A549 (cell line): Measurements from ENCODE around the gene RNF215. TPM values are rescaled to one million over a fixed set of nuclear protein-coding genes. Genes with fewer than 3 reads are reported as not detected.

Experiments
- ATAC-seq, 2 experiments: fragments of 200-7000 bp in 1 of 2; fragments of >200 bp in 1 of 2; cut with Nextera tagmentation in 1 of 2; cut with Tn5 transposase in 1 of 2; 3 replicates each; pipeline versions ENCODE4 v1.8.0 to v1.9.1; 2018 to 2020; ENCODE audit warnings: mild to moderate bottlenecking in 1 of 2, moderate library complexity in 1 of 2
- CTCF ChIA-PET: fragments of 300-600 bp; sonication (Branson Sonifier 250); formaldehyde crosslinking; extraction: SDS; loops from one replicate; lab custom pipeline; 2021; ENCODE audit warnings: antibody characterized with exemption, inconsistent platforms; lab: Yijun Ruan, JAX
- POLR2A ChIA-PET: fragments of 350-600 bp; formaldehyde crosslinking; extraction: SDS; loops from one replicate; lab custom pipeline; 2021; ENCODE audit warnings: antibody characterized with exemption, inconsistent platforms; lab: Yijun Ruan, JAX
- DNase-seq, 2 experiments: peaks; one replicate each; pipeline versions ENCODE4 v3.0.0 to v3.0.0-alpha.2; 2011 to 2016; ENCODE audit warnings: low read depth in 1 of 2, low spot score in 1 of 2
- FAIRE-seq: peaks from 2 replicates; lab custom pipeline; 2011; peaks lifted over from hg19 to GRCh38; lab: Jason Lieb, UNC
- H3K27ac ChIP-seq, 2 experiments: fragments of >200 bp; sonication (Bioruptor Twin); formaldehyde crosslinking; 3 replicates each; pipeline ENCODE4 v1.5.1; 2016 to 2017
- H3K4me1 ChIP-seq: fragments of >200 bp; sonication (Bioruptor Twin); formaldehyde crosslinking; 3 replicates; pipeline ENCODE4 v1.6.1; 2016
- H3K4me2 ChIP-seq: fragments of >200 bp; sonication (Bioruptor Twin); formaldehyde crosslinking; 3 replicates; pipeline ENCODE4 v1.6.1; 2016
- H3K4me3 ChIP-seq: fragments of >200 bp; sonication (Bioruptor Twin); formaldehyde crosslinking; 3 replicates; pipeline ENCODE4 v1.5.1; 2016
- H3K9me3 ChIP-seq: fragments of >200 bp; sonication (Bioruptor Twin); formaldehyde crosslinking; 3 replicates; pipeline ENCODE4 v1.6.1; 2016
- CEBPB ChIP-seq, 2 experiments: fragments of >200 bp in 1 of 2; sonication (Bioruptor Twin) in 1 of 2; formaldehyde crosslinking in 1 of 2; IDR thresholded peaks; 2 replicates each; pipeline ENCODE4 v1.6.1; 2012 to 2016
- CHD2 ChIP-seq: fragments of 150-350 bp; IDR thresholded peaks from 2 replicates; pipeline ENCODE4 v1.6.1; 2014; ENCODE audit warnings: low read length; ENCODE audit not compliant: partially characterized antibody
- EHMT2 ChIP-seq: fragments of 200-600 bp; sonication (generic); IDR thresholded peaks from 2 replicates; pipeline ENCODE4 v1.6.1; 2016; ENCODE audit warnings: antibody characterized with exemption, low read depth, mild to moderate bottlenecking, moderate library complexity
- EP300 ChIP-seq, 2 experiments: fragments of >200 bp; sonication (Bioruptor Twin); formaldehyde crosslinking; IDR thresholded peaks; 2 replicates in 1 of 2; 3 replicates in 1 of 2; pipeline ENCODE4 v1.6.1; 2016 to 2017
- ESRRA ChIP-seq: fragments of 150-350 bp; IDR thresholded peaks from 2 replicates; pipeline ENCODE4 v1.6.1; 2014; ENCODE audit warnings: mild to moderate bottlenecking, low read length, borderline replicate concordance
- FOXS1 ChIP-seq: fragments of 250-450 bp; sonication (Bioruptor Pico); IDR thresholded peaks from 2 replicates; pipeline ENCODE4 v1.5.0; 2020; ENCODE audit warnings: mild to moderate bottlenecking, moderate library complexity
- HDAC2 ChIP-seq: fragments of 200-600 bp; sonication (generic); IDR thresholded peaks from 2 replicates; pipeline ENCODE4 v1.6.1; 2016
- HEYL ChIP-seq: fragments of 250-450 bp; sonication (Bioruptor Pico); IDR thresholded peaks from 2 replicates; pipeline ENCODE4 v1.8.0; 2021; ENCODE audit warnings: mild to moderate bottlenecking, moderate library complexity
- HOXA7 ChIP-seq: fragments of 250-450 bp; sonication (Bioruptor Pico); IDR thresholded peaks from 2 replicates; pipeline ENCODE4 v1.5.0; 2020; ENCODE audit warnings: mild to moderate bottlenecking, moderate library complexity
- JUN ChIP-seq, 2 experiments: fragments of >200 bp; sonication (Bioruptor Twin); formaldehyde crosslinking; IDR thresholded peaks; 2 replicates in 1 of 2; 3 replicates in 1 of 2; pipeline ENCODE4 v1.6.1; 2016 to 2017
- JUNB ChIP-seq: fragments of >200 bp; sonication (Bioruptor Twin); formaldehyde crosslinking; IDR thresholded peaks from 2 replicates; pipeline ENCODE4 v1.6.1; 2016
- MAX ChIP-seq: IDR thresholded peaks from 2 replicates; pipeline ENCODE4 v1.6.1; 2012
- MAZ ChIP-seq: fragments of 150-350 bp; IDR thresholded peaks from 2 replicates; pipeline ENCODE4 v1.6.1; 2014; ENCODE audit warnings: antibody characterized with exemption, low read depth, low read length, borderline replicate concordance
- NFE2L2 ChIP-seq: fragments of 150-350 bp; conservative IDR thresholded peaks from 2 replicates; pipeline ENCODE4 v1.6.1; 2014; ENCODE audit warnings: low read length
- PHF8 ChIP-seq: fragments of 200-600 bp; sonication (generic); IDR thresholded peaks from 2 replicates; pipeline ENCODE4 v1.6.1; 2016; ENCODE audit warnings: low read depth, mild to moderate bottlenecking, antibody characterized with exemption, moderate library complexity, borderline replicate concordance
- RARB ChIP-seq: fragments of 250-450 bp; sonication (Bioruptor Pico); IDR thresholded peaks from 2 replicates; pipeline ENCODE4 v1.8.0; 2021; ENCODE audit warnings: mild to moderate bottlenecking, moderate library complexity
- RFX5 ChIP-seq: fragments of 450-650 bp; IDR thresholded peaks from 2 replicates; pipeline ENCODE4 v1.7.1; 2014; ENCODE audit warnings: antibody characterized with exemption, mild to moderate bottlenecking, moderate library complexity
- TFCP2L1 ChIP-seq: fragments of 250-450 bp; sonication (Bioruptor Pico); IDR thresholded peaks from 2 replicates; pipeline ENCODE4 v1.5.0; 2021; ENCODE audit warnings: mild to moderate bottlenecking
- WGBS: methylation state at CpG from one replicate; pipeline ENCODE4 v1.1.6; 2017; ENCODE audit errors: missing lambda C conversion rate; 5-methylcytosine and 5-hydroxymethylcytosine counted together
- polyA plus RNA-seq, 4 experiments: library from polyadenylated mRNA; depleted of rRNA in 3 of 4; stranded (reverse); fragments of >200 nt; fragmentation: RNase III in 1 of 4; extraction: RNeasy Plus Mini Kit Qiagen cat#74134 plus additional on column Dnase treatment in 1 of 4; gene quantifications; 2 replicates in 3 of 4; 3 replicates in 1 of 4; pipeline ENCODE4 v1.2.3, GENCODE V29; 2011 to 2017
- TF ChIP-seq, protein P1 (sequence below): IDR thresholded peaks from 2 replicates; pipeline ENCODE4 v1.6.1; 2012
- TF ChIP-seq, protein P2 (sequence below): fragments of 250-450 bp; sonication (Bioruptor Pico); IDR thresholded peaks from 2 replicates; pipeline ENCODE4 v1.5.0; 2021; ENCODE audit warnings: mild to moderate bottlenecking, moderate library complexity, borderline replicate concordance
- TF ChIP-seq, protein P3 (sequence below): fragments of 250-450 bp; sonication (Bioruptor Pico); IDR thresholded peaks from 2 replicates; pipeline ENCODE4 v1.5.0; 2020; ENCODE audit warnings: low read depth, mild to moderate bottlenecking, moderate library complexity

Gene RNF215
- polyA plus RNA-seq, 2 of the 4 experiments (the other 2 are of a cell fraction) = 16.4 to 19.5 TPM

DNA sequence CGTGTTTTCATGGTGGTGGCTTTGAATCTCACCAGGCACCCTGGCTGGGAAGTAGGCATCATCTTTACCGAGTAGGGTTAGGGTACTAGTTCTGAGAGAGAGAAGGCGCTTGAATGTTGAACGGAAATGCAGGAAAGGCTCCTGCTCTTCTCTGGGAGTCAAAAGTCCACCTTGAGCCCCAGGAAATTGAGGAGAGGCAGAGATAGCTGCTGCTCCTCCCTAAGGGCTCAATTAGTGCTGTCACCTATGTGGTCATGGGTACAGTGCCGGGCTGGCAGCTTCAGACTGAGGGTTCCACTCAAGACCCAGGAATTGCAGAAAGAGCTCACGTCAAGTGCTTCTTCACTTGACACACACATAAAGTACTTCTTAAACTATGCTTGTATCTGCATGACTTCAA, 28.7 kb downstream of the RNF215 start:
- TF ChIP-seq ESRRA (no peak), HEYL (CRISPR knock-in tag) (no peak), RARB (CRISPR knock-in tag) (no peak), JUN (IDR thresholded peaks at IDR 0.05) (no peak), RFX5 (no peak), PHF8 (no peak), HOXA7 (CRISPR knock-in tag) (no peak), JUNB (no peak), FOXS1 (no peak), MAX (no peak), TFCP2L1 (no peak), CHD2 (no peak), CEBPB (IDR thresholded peaks at IDR 0.05) (no peak)
- TF ChIP-seq, protein P1, sequence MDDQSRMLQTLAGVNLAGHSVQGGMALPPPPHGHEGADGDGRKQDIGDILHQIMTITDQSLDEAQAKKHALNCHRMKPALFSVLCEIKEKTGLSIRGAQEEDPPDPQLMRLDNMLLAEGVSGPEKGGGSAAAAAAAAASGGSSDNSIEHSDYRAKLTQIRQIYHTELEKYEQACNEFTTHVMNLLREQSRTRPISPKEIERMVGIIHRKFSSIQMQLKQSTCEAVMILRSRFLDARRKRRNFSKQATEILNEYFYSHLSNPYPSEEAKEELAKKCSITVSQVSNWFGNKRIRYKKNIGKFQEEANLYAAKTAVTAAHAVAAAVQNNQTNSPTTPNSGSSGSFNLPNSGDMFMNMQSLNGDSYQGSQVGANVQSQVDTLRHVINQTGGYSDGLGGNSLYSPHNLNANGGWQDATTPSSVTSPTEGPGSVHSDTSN = no peak
- TF ChIP-seq, protein P2, sequence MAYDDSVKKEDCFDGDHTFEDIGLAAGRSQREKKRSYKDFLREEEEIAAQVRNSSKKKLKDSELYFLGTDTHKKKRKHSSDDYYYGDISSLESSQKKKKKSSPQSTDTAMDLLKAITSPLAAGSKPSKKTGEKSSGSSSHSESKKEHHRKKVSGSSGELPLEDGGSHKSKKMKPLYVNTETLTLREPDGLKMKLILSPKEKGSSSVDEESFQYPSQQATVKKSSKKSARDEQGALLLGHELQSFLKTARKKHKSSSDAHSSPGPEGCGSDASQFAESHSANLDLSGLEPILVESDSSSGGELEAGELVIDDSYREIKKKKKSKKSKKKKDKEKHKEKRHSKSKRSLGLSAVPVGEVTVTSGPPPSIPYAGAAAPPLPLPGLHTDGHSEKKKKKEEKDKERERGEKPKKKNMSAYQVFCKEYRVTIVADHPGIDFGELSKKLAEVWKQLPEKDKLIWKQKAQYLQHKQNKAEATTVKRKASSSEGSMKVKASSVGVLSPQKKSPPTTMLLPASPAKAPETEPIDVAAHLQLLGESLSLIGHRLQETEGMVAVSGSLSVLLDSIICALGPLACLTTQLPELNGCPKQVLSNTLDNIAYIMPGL (CRISPR knock-in tag) = no peak
- DNase-seq (no peak), ATAC-seq (no peak), FAIRE-seq (no peak)
- Histone ChIP-seq H3K4me3 (no peak overlapping the region), H3K9me3 (no peaks in the 10 kb centered on the region), H3K27ac (no peak overlapping the region), H3K4me2 (no peak overlapping the region), H3K4me1 (peaks cover 18% of the 10 kb centered on the region; the same call in 1 of the 3 replicates)
- ChIA-PET POLR2A (interaction anchor here (2.6 kb wide), 1 partner anchor 10 kb away, joined by 13 read pairs; no protein-coding TSS in a partner anchor), CTCF (interaction anchor here (2.3 to 2.9 kb wide), 2 partner anchors 30 to 96 kb away, joined by 5 to 8 read pairs; no protein-coding TSS in a partner anchor)
- 86% methylated on average over 6 of the region's 6 CpGs for WGBS

DNA sequence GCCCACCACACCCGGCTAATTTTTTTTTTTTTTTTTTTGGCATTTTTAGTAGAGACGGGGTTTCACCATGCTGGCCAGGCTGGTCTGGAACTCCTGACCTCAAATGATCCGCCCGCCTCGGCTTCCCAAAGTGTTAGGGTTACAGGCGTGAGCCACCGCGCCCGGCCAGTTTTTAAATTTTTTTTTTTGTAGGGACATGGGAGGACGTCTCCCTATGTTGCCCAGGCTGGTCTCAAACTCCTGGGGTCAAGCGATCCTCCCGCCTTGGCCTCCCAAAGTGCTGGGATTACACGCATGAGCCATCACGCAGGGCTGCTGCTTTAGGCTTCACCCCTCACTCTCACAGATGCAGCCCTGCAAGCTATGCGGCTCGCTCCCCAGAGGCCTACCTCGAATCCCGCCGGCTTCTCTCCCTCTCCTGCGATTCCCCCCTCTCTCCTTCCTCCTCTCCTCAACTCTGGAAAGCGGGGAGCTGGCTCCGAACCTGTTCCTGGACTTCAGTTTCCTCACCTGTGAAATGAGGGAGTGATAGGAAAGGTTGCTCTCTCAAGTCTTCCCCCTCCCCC, 29.5 kb downstream of the RNF215 start:
- CTCF ChIA-PET = interaction anchor here (1.3 to 2.9 kb wide), 3 partner anchors 30 to 95 kb away, joined by 4 to 8 read pairs (median 5); no protein-coding TSS in a partner anchor
- POLR2A ChIA-PET = interaction anchor here (0.9 to 2.6 kb wide), 3 partner anchors 11 to 66 kb away, joined by 3 to 13 read pairs (median 13); partner anchors contain the start of gene TBC1D10A
- 72% methylated on average over 22 of the region's 22 CpGs for WGBS
- FAIRE-seq (no peak), DNase-seq (no peak), ATAC-seq (no peak)
- Histone ChIP-seq H3K9me3 (no peaks in the 10 kb centered on the region), H3K4me3 (peak overlapping the region; percentile 93; the same call in 2 of the 3 replicates), H3K27ac (peak overlapping the region; percentile 95 to 99; a peak in 4 of 6 replicates), H3K4me1 (peaks cover 18% of the 10 kb centered on the region; the same call in 1 of the 3 replicates)
- no peak for TF ChIP-seq PHF8
- no peak for TF ChIP-seq MAZ
- TF ChIP-seq EP300 (IDR thresholded peaks at IDR 0.05) = no peak
- TF ChIP-seq HDAC2 = no peak
- TF ChIP-seq, protein P3, sequence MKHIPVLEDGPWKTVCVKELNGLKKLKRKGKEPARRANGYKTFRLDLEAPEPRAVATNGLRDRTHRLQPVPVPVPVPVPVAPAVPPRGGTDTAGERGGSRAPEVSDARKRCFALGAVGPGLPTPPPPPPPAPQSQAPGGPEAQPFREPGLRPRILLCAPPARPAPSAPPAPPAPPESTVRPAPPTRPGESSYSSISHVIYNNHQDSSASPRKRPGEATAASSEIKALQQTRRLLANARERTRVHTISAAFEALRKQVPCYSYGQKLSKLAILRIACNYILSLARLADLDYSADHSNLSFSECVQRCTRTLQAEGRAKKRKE (CRISPR knock-in tag) = no peak
- TF ChIP-seq NFE2L2 = no peak
- TF ChIP-seq EHMT2 = no peak
- TF ChIP-seq CEBPB (IDR thresholded peaks at IDR 0.05) = no peak
- TF ChIP-seq, all 56 proteins: peak for 0
- peak overlapping the region; percentile 89 for H3K4me2 ChIP-seq
